K562 (cell line): ENCODE measurements around the gene ZG16B. TPM values are rescaled to one million over a fixed set of nuclear protein-coding genes. Genes with fewer than 3 reads are reported as not detected.

Experiments
- ATAC-seq: fragments of 200-7000 bp; cut with Tn5 transposase; 3 replicates; pipeline ENCODE4 v1.9.1; 2020; ENCODE audit warnings: moderate library complexity
- BruUV-seq: library from RNA; stranded (reverse); fragments of 400-500 nt; replicated peaks from 2 replicates; lab custom pipeline; 2021; lab: Mats Ljungman, UMichigan
- CTCF ChIA-PET: fragments of 300-600 bp; formaldehyde crosslinking; extraction: SDS; loops from one replicate; lab custom pipeline; 2021; ENCODE audit warnings: low intra/inter-chr PET ratio; lab: Yijun Ruan, JAX
- POLR2A ChIA-PET: fragments of 300-600, 350-650 bp; sonication (Branson Sonifier 250); formaldehyde crosslinking; extraction: SDS; loops from one replicate; lab custom pipeline; 2021; ENCODE audit warnings: antibody characterized with exemption, inconsistent platforms; lab: Yijun Ruan, JAX
- DNase-seq, 4 experiments: peaks; one replicate each; pipeline versions ENCODE4 v3.0.0 to v3.0.0-alpha.2; 2011 to 2018; ENCODE audit warnings: low spot score in 3 of 4, mixed read lengths in 3 of 4; ENCODE audit errors: extremely low read depth in 1 of 4
- FAIRE-seq: peaks from 2 replicates; lab custom pipeline; 2011; peaks lifted over from hg19 to GRCh38; lab: Jason Lieb, UNC
- H2AFZ ChIP-seq: 2 replicates; pipeline ENCODE4 v1.6.0; 2011; ENCODE audit warnings: low read depth, low read length, control low read depth, inconsistent platforms
- H3K27ac ChIP-seq: fragments of 200-600 bp; 3 replicates; pipeline ENCODE4 v1.8.0; 2011; ENCODE audit warnings: low read depth, mild to moderate bottlenecking, control low read depth, inconsistent platforms, low read length, moderate library complexity, mixed read lengths; ENCODE audit errors: extremely low read depth
- H3K27me3 ChIP-seq, 2 experiments: fragments of 300-600 bp in 1 of 2; 2 replicates in 1 of 2; 3 replicates in 1 of 2; pipeline versions ENCODE4 v1.6.0 to v1.8.0; 2011; ENCODE audit warnings: inconsistent platforms in 2 of 2, low read length in 2 of 2, mild to moderate bottlenecking in 1 of 2, mixed read lengths in 1 of 2, moderate library complexity in 1 of 2; ENCODE audit not compliant: control insufficient read depth in 2 of 2, insufficient read depth in 2 of 2
- H3K36me3 ChIP-seq: fragments of 300-600 bp; 3 replicates; pipeline ENCODE4 v1.8.0; 2011; ENCODE audit warnings: mild to moderate bottlenecking, low read length, inconsistent platforms; ENCODE audit not compliant: control insufficient read depth, insufficient read depth
- H3K4me1 ChIP-seq, 2 experiments: fragments of 200-600 bp in 1 of 2; replicated peaks in 1 of 2; 2 replicates in 1 of 2; 3 replicates in 1 of 2; pipeline versions ENCODE4 v1.5.1 to v1.8.0; 2011; ENCODE audit warnings: inconsistent platforms in 2 of 2, low read length in 2 of 2, mild to moderate bottlenecking in 1 of 2, mixed read lengths in 1 of 2, moderate library complexity in 1 of 2; ENCODE audit not compliant: control insufficient read depth in 2 of 2, insufficient read depth in 2 of 2
- H3K4me2 ChIP-seq: 2 replicates; pipeline ENCODE4 v1.6.1; 2011; ENCODE audit warnings: low read length, control low read depth, inconsistent platforms, mixed read lengths; ENCODE audit not compliant: insufficient read depth
- H3K4me3 ChIP-seq: fragments of 200-600 bp; sonication (generic), shearing (Covaris generic); 2 replicates; pipeline ENCODE4 v1.5.1; 2016; ENCODE audit warnings: control low read depth, inconsistent platforms
- H3K79me2 ChIP-seq: fragments of 200-600 bp; 3 replicates; pipeline ENCODE4 v1.8.0; 2011; ENCODE audit warnings: low read length, inconsistent platforms; ENCODE audit not compliant: control insufficient read depth, insufficient read depth
- H3K9ac ChIP-seq, 2 experiments: 2 replicates each; pipeline versions ENCODE4 v1.6.0 to v1.6.1; 2011; ENCODE audit warnings: low read depth in 2 of 2, low read length in 2 of 2, control low read depth in 1 of 2, inconsistent platforms in 1 of 2, mild to moderate bottlenecking in 1 of 2, mixed read lengths in 1 of 2; ENCODE audit not compliant: insufficient read depth in 1 of 2
- H3K9me1 ChIP-seq: one replicate; pipeline ENCODE4 v1.6.0; 2011; ENCODE audit warnings: inconsistent platforms, mild to moderate bottlenecking, low read length, moderate library complexity; ENCODE audit not compliant: control insufficient read depth, insufficient read depth
- H3K9me3 ChIP-seq: replicated peaks from 2 replicates; pipeline ENCODE4 v1.5.1; 2011; ENCODE audit warnings: low read depth, low read length, inconsistent platforms; ENCODE audit not compliant: control insufficient read depth, insufficient read depth
- H4K20me1 ChIP-seq: replicated peaks from 2 replicates; pipeline ENCODE4 v1.6.1; 2011; ENCODE audit warnings: low read length, inconsistent platforms, mixed read lengths; ENCODE audit not compliant: control insufficient read depth, insufficient read depth
- ATF7 ChIP-seq: fragments of 450-650 bp; IDR thresholded peaks from 2 replicates; pipeline ENCODE4 v1.7.1; 2014; ENCODE audit warnings: mild to moderate bottlenecking, moderate library complexity
- COPS2 ChIP-seq: fragments of 450-650 bp; conservative IDR thresholded peaks from 2 replicates; pipeline ENCODE4 v1.6.1; 2016; ENCODE audit warnings: mild to moderate bottlenecking, moderate library complexity
- DACH1 ChIP-seq: fragments of 450-650 bp; IDR thresholded peaks from 2 replicates; pipeline ENCODE4 v1.6.1; 2018; ENCODE audit not compliant: partially characterized antibody
- FOXJ3 ChIP-seq: sonication (generic); formaldehyde crosslinking; IDR thresholded peaks from 2 replicates; pipeline ENCODE4 v1.4.0; 2020; ENCODE audit warnings: mild to moderate bottlenecking, missing genetic modification reagents
- KDM1A ChIP-seq, 2 experiments: fragments of 450-650 bp; IDR thresholded peaks; 2 replicates each; pipeline ENCODE4 v1.6.1; 2016; ENCODE audit warnings: mild to moderate bottlenecking in 2 of 2
- KLF13 ChIP-seq: fragments of 450-650 bp; IDR thresholded peaks from 2 replicates; pipeline ENCODE4 v1.6.1; 2016; ENCODE audit warnings: missing genetic modification characterization, low read depth, mild to moderate bottlenecking, missing compliant biosample characterization, moderate library complexity, borderline replicate concordance
- NCOA6 ChIP-seq: fragments of 450-650 bp; IDR thresholded peaks from 2 replicates; pipeline ENCODE4 v1.6.1; 2017; ENCODE audit warnings: mild to moderate bottlenecking
- NEUROD1 ChIP-seq: fragments of 150-350 bp; IDR thresholded peaks from 2 replicates; pipeline ENCODE4 v1.6.1; 2014; ENCODE audit warnings: borderline replicate concordance, low read length, low read depth; ENCODE audit not compliant: partially characterized antibody
- PTBP1 ChIP-seq: fragments of 200-400 bp; formaldehyde crosslinking; IDR thresholded peaks from 2 replicates; pipeline ENCODE4 v1.6.1; 2017; ENCODE audit warnings: low read depth, low read length
- RBM34 ChIP-seq: fragments of 200-400 bp; formaldehyde crosslinking; IDR thresholded peaks from 2 replicates; pipeline ENCODE4 v1.6.1; 2018; ENCODE audit warnings: low read length, borderline replicate concordance; ENCODE audit not compliant: insufficient read depth
- SRF ChIP-seq, 2 experiments: fragments of 250-450, 450-650 bp in 1 of 2; sonication (Bioruptor Pico) in 1 of 2; sonication (generic) in 1 of 2; formaldehyde crosslinking; IDR thresholded peaks; 2 replicates each; pipeline versions ENCODE4 v1.5.0 to v1.5.1; 2020 to 2022; ENCODE audit warnings: mild to moderate bottlenecking in 1 of 2, missing genetic modification reagents in 1 of 2
- TEAD1 ChIP-seq, 2 experiments: fragments of 450-650 bp in 1 of 2; sonication (generic) in 1 of 2; formaldehyde crosslinking; IDR thresholded peaks; 2 replicates each; pipeline versions ENCODE4 v1.4.0 to v1.8.0; 2020 to 2022; ENCODE audit warnings: mild to moderate bottlenecking in 2 of 2, missing genetic modification reagents in 1 of 2
- ZKSCAN3 ChIP-seq: fragments of 250-450 bp; sonication (Bioruptor Pico); IDR thresholded peaks from 2 replicates; pipeline ENCODE4 v1.4.0; 2020
- ZNF232 ChIP-seq: sonication (generic); formaldehyde crosslinking; IDR thresholded peaks from 2 replicates; pipeline ENCODE4 v1.8.0; 2022; ENCODE audit warnings: mild to moderate bottlenecking, missing genetic modification reagents
- ZSCAN32 ChIP-seq: fragments of 450-650 bp; formaldehyde crosslinking; IDR thresholded peaks from 2 replicates; pipeline ENCODE4 v1.4.0; 2020; ENCODE audit warnings: mild to moderate bottlenecking, moderate library complexity
- WGBS: fragments of 100-300 bp; shearing (Covaris generic); methylation state at CpG from one replicate; pipeline ENCODE4 v1.1.6; 2016; ENCODE audit warnings: low coverage, mixed read lengths; ENCODE audit not compliant: insufficient coverage; ENCODE audit errors: missing lambda C conversion rate; 5-methylcytosine and 5-hydroxymethylcytosine counted together
- in situ Hi-C: fragments of 300-500 bp; cut with MboI; formaldehyde crosslinking; loops from 4 replicates; pipeline ENCODE4 v1.15.0; 2018; ENCODE audit warnings: inconsistent platforms, mixed read lengths
- intact Hi-C: fragments of 100-400 bp; cut with micrococcal nuclease; formaldehyde crosslinking; loops from 2 replicates; pipeline ENCODE4 v1.14.2; 2022
- polyA plus RNA-seq, 8 experiments: library from polyadenylated mRNA; depleted of rRNA in 4 of 8; stranded (reverse) in 5 of 8; unstranded in 3 of 8; fragments of >200 nt; fragmentation: Nextera tagmentation in 2 of 8; fragmentation: Illumina TruSeq in 1 of 8; extraction: Ambion mirVana in 2 of 8; extraction: Trizol in 1 of 8; gene quantifications; 2 replicates each; pipeline versions ENCODE4 v1.2.1 to v1.2.3, GENCODE V29; 2011 to 2014; ENCODE audit warnings: inconsistent platforms in 1 of 8, missing spikeins in 1 of 8
- total RNA-seq, 7 experiments: library from RNA; depleted of rRNA in 6 of 7; stranded (reverse); fragments of >200 nt in 6 of 7; fragmentation: Illumina TruSeq in 2 of 7; extraction: Trizol in 2 of 7; gene quantifications; 2 replicates each; pipeline versions ENCODE4 v1.2.1 to v1.2.3, GENCODE V29; 2011 to 2021; ENCODE audit warnings: low replicate concordance in 1 of 7
- TF ChIP-seq, protein P1 (sequence below): fragments of 450-650 bp; IDR thresholded peaks from one replicate; pipeline ENCODE4 v1.6.1; 2018; ENCODE audit warnings: mild to moderate bottlenecking, moderate library complexity; ENCODE audit not compliant: partially characterized antibody

ZG16B gene
- total and polyA plus RNA-seq, 9 of the 15 experiments (the other 6 are each of a cell fraction or from before 2014, with no cell fraction given) = 0.25 to 0.43 (median 0.34) TPM; not detected in 5

DNA sequence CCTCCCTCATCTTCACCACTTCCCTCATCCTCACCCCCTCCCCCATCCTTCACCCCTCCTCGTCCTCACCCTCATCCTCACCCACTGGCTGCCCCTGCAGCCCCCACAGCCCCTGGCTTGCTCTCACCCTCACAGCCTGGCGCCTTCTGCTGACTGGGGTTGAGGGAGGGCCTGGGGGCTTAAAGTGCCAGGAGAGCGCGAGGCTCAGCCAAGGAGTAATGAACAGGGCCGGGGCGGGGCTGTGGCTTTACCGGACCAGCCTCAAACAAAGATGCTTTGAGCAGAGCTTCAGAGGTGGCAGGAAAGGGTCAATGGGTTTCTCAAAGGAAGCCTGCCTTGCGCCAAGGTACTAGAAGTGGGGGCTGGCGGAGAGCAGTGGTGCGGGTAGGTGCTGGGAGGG, 42.7 kb upstream of the ZG16B start, which contains the start of gene PRSS33:
TSS of gene PRSS33 (minus strand) at position 155 of the 400 bp plus-strand sequence. CDS start 1,013 bp downstream, outside the sequence.
- H3K9me1 ChIP-seq = no peaks in the 10 kb centered on the region
- H3K9me3 ChIP-seq = no peaks in the 10 kb centered on the region
- H3K9ac ChIP-seq = 0 out of 4 replicates have a peak within 1 kb of the TSS, but pooled peaks of 1 of the 2 experiments have one; percentile 36
- H3K36me3 ChIP-seq = no peaks in the 10 kb centered on the region
- ChIA-PET POLR2A (interaction anchor here (0.6 to 0.8 kb wide), 2 partner anchors 10 to 34 kb away, joined by 3 read pairs; no protein-coding TSS in a partner anchor), CTCF (no interaction called here)
- H2AFZ ChIP-seq = no peak within 1 kb of the TSS
- no peak for DNase-seq
- no peak within 1 kb of the TSS for H3K27ac ChIP-seq
- peaks cover 10% of the 10 kb centered on the region; the same call in 1 of the 2 replicates for H4K20me1 ChIP-seq
- peaks cover 4 to 31% of the 10 kb centered on the region in 2 experiments; a peak in 4 of 5 replicates for H3K4me1 ChIP-seq
- H3K27me3 ChIP-seq = peaks cover 21 to 34% of the 10 kb centered on the region in 2 experiments; a peak in 4 of 5 replicates
- H3K4me2 ChIP-seq = no peak within 1 kb of the TSS
- no peak for FAIRE-seq
- no peak within 1 kb of the TSS for H3K4me3 ChIP-seq
- no peaks in the 10 kb centered on the region for H3K79me2 ChIP-seq
- intact Hi-C loops (no loop called here), in situ Hi-C loops (no loop called here)
- ATAC-seq = no peak
- BruUV-seq = no TSS peak
- 2% methylated on average over 10 of the region's 10 CpGs for WGBS
- TF ChIP-seq PTBP1 = no peak
- TF ChIP-seq KDM1A (IDR thresholded peaks at IDR 0.05) = peak in 1 of 2 experiments; percentile 52; a peak in 1 of 4 replicates
- no peak for TF ChIP-seq TEAD1 (CRISPR knock-in tag; IDR thresholded peaks at IDR 0.05)
- TF ChIP-seq ATF7 = no peak

DNA sequence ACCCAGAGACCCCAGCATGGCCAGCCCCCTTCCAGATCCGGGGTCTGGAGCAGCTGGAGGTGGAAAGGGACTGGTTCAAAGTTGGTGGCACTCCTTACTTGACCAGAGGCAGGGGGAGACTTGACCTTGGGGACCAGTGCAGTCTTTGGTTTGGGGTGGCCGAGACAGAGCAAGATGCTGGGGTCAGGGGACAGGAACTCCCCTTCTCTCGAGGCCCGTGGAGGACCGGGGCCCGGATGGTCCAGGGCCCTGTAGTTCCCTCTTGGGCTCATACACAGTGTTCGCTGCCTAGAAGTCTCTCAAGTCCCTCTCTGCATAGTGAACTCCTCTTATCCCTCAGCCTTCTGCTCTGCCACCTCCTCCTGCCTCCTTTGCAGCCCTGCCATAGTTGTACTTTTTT, 42.1 kb upstream of the ZG16B start:
- ATAC-seq = no peak
- Histone ChIP-seq H3K4me1 (peaks cover 4 to 30% of the 10 kb centered on the region in 2 experiments; a peak in 4 of 5 replicates), H3K27me3 (peaks cover 22 to 39% of the 10 kb centered on the region in 2 experiments; a peak in 4 of 5 replicates), H3K9ac (no peak overlapping the region), H3K36me3 (no peaks in the 10 kb centered on the region), H3K9me1 (no peaks in the 10 kb centered on the region), H3K4me3 (no peak overlapping the region), H3K4me2 (no peak overlapping the region), H3K79me2 (no peaks in the 10 kb centered on the region), H3K9me3 (no peaks in the 10 kb centered on the region), H3K27ac (no peak overlapping the region), H2AFZ (no peak overlapping the region), H4K20me1 (peaks cover 10% of the 10 kb centered on the region; the same call in 1 of the 2 replicates)
- intact Hi-C loops (no loop called here), in situ Hi-C loops (no loop called here)
- no peak for FAIRE-seq
- POLR2A ChIA-PET = interaction anchor here (0.8 kb wide), 1 partner anchor 34 kb away, joined by 3 read pairs; no protein-coding TSS in a partner anchor
- WGBS = 0% methylated on average over 7 of the region's 7 CpGs
- BruUV-seq = no TSS peak
- CTCF ChIA-PET = no interaction called here
- no peak for DNase-seq
- TF ChIP-seq KLF13 (no peak), ZSCAN32 (CRISPR knock-in tag) (no peak), NEUROD1 (no peak), ZNF232 (CRISPR knock-in tag) (no peak), SRF (CRISPR knock-in tag; IDR thresholded peaks at IDR 0.05) (no peak), COPS2 (no peak), FOXJ3 (CRISPR knock-in tag) (no peak), DACH1 (no peak), RBM34 (no peak), NCOA6 (no peak), ZKSCAN3 (CRISPR knock-in tag) (no peak)
- TF ChIP-seq, protein P1, sequence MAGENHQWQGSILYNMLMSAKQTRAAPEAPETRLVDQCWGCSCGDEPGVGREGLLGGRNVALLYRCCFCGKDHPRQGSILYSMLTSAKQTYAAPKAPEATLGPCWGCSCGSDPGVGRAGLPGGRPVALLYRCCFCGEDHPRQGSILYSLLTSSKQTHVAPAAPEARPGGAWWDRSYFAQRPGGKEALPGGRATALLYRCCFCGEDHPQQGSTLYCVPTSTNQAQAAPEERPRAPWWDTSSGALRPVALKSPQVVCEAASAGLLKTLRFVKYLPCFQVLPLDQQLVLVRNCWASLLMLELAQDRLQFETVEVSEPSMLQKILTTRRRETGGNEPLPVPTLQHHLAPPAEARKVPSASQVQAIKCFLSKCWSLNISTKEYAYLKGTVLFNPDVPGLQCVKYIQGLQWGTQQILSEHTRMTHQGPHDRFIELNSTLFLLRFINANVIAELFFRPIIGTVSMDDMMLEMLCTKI = no peak
